ENCODE measurements around the gene SUGP1. TPM values are rescaled to one million over a fixed set of nuclear protein-coding genes. Genes with fewer than 3 reads are reported as not detected.

Gene SUGP1
- total RNA-seq, 1 experiment from 2014 or later = 51.2 TPM

GRCh38 chr19:19232261-19232721 is 88.0 kb downstream of the SUGP1 start:
- H3K4me1 Mint-ChIP-seq (ENCODE audit: low read depth, unreplicated experiment) = no peaks in the 10 kb centered on the region
- BruUV-seq (replicated peaks) = no TSS peak
- H3K36me3 Mint-ChIP-seq (ENCODE audit: insufficient read depth, unreplicated experiment) = no peaks in the 10 kb centered on the region
- H3K27ac Mint-ChIP-seq (ENCODE audit: unreplicated experiment) = no peak overlapping the region
- Histone ChIP-seq H3K9me3 (peaks cover 10% of the 10 kb centered on the region; the same call in 1 of the 2 replicates), H3K27me3 (replicated peaks; ENCODE audit: control insufficient read depth, insufficient read depth, low read length) (no peaks in the 10 kb centered on the region), H3K36me3 (ENCODE audit: control insufficient read depth, insufficient read depth, low read length) (no peaks in the 10 kb centered on the region), H3K4me1 (no peaks in the 10 kb centered on the region), H3K4me3 (ENCODE audit: low read depth, low read length) (no peak overlapping the region)
- DNase-seq = no peak
- intact Hi-C loops (cut with micrococcal nuclease; ENCODE audit: unreplicated experiment) = no loop called here
- peaks cover 13% of the 10 kb centered on the region for H3K27me3 Mint-ChIP-seq (ENCODE audit: insufficient read depth, unreplicated experiment)
- CTCF ChIA-PET = no interaction called here
- POLR2A ChIA-PET = no interaction called here
- H3K9me3 Mint-ChIP-seq (ENCODE audit: unreplicated experiment) = no peaks in the 10 kb centered on the region
- H3K4me3 Mint-ChIP-seq (ENCODE audit: unreplicated experiment) = no peak overlapping the region
- no peak for TF ChIP-seq CTCF (IDR thresholded peaks at IDR 0.05; ENCODE audit: insufficient read depth in 1 of 2, low read depth in 1 of 2, low read length in 1 of 2, severe bottlenecking in 1 of 2, unreplicated experiment in 1 of 2)

GRCh38 chr19:19230999-19231398 is 89.3 kb downstream of the SUGP1 start:
- H3K9me3 ChIP-seq = peaks cover 10% of the 10 kb centered on the region; the same call in 1 of the 2 replicates
- ChIA-PET CTCF (interaction anchor here (0.6 kb wide), 1 partner anchor 26 kb away, joined by 6 read pairs; no protein-coding TSS in a partner anchor), POLR2A (interaction anchor here (0.6 kb wide), 1 partner anchor 174 kb away, joined by 15 read pairs; the partner anchor contains the start of gene GATAD2A)
- no peak overlapping the region for H3K4me3 Mint-ChIP-seq (ENCODE audit: unreplicated experiment)
- no peak for TF ChIP-seq CTCF (IDR thresholded peaks at IDR 0.05; ENCODE audit: insufficient read depth in 1 of 2, low read depth in 1 of 2, low read length in 1 of 2, severe bottlenecking in 1 of 2, unreplicated experiment in 1 of 2)
- H3K4me3 ChIP-seq (ENCODE audit: low read depth, low read length) = no peak overlapping the region
- no peaks in the 10 kb centered on the region for H3K36me3 ChIP-seq (ENCODE audit: control insufficient read depth, insufficient read depth, low read length)
- intact Hi-C loops (cut with micrococcal nuclease; ENCODE audit: unreplicated experiment) = no loop called here
- DNase-seq = no peak
- BruUV-seq (replicated peaks) = no TSS peak
- no peaks in the 10 kb centered on the region for H3K27me3 ChIP-seq (replicated peaks; ENCODE audit: control insufficient read depth, insufficient read depth, low read length)
- H3K27ac Mint-ChIP-seq (ENCODE audit: unreplicated experiment) = no peak overlapping the region
- H3K4me1 Mint-ChIP-seq (ENCODE audit: low read depth, unreplicated experiment) = no peaks in the 10 kb centered on the region
- no peaks in the 10 kb centered on the region for H3K36me3 Mint-ChIP-seq (ENCODE audit: insufficient read depth, unreplicated experiment)
- no peaks in the 10 kb centered on the region for H3K4me1 ChIP-seq
- H3K9me3 Mint-ChIP-seq (ENCODE audit: unreplicated experiment) = no peaks in the 10 kb centered on the region
- H3K27me3 Mint-ChIP-seq (ENCODE audit: insufficient read depth, unreplicated experiment) = peaks cover 13% of the 10 kb centered on the region

- ChIA-PET POLR2A (no interaction called here), CTCF (interaction anchor here (0.5 kb wide), 1 partner anchor 55 kb away, joined by 3 read pairs; no protein-coding TSS in a partner anchor)
- H3K36me3 Mint-ChIP-seq (ENCODE audit: insufficient read depth, unreplicated experiment) = no peaks in the 10 kb centered on the region
- DNase-seq = no peak
- H3K4me3 Mint-ChIP-seq (ENCODE audit: unreplicated experiment) = no peak overlapping the region
- peaks cover 10% of the 10 kb centered on the region; the same call in 1 of the 2 replicates for H3K9me3 ChIP-seq
- intact Hi-C loops (cut with micrococcal nuclease; ENCODE audit: unreplicated experiment) = no loop called here
- no TSS peak for BruUV-seq (replicated peaks)
- no peaks in the 10 kb centered on the region for H3K36me3 ChIP-seq (ENCODE audit: control insufficient read depth, insufficient read depth, low read length)
- H3K4me1 Mint-ChIP-seq (ENCODE audit: low read depth, unreplicated experiment) = no peaks in the 10 kb centered on the region
- H3K4me1 ChIP-seq = no peaks in the 10 kb centered on the region
- H3K27me3 Mint-ChIP-seq (ENCODE audit: insufficient read depth, unreplicated experiment) = peaks cover 14% of the 10 kb centered on the region
- no peaks in the 10 kb centered on the region for H3K27me3 ChIP-seq (replicated peaks; ENCODE audit: control insufficient read depth, insufficient read depth, low read length)
- TF ChIP-seq CTCF (IDR thresholded peaks at IDR 0.05; ENCODE audit: insufficient read depth in 1 of 2, low read depth in 1 of 2, low read length in 1 of 2, severe bottlenecking in 1 of 2, unreplicated experiment in 1 of 2) = no peak
- no peak overlapping the region for H3K4me3 ChIP-seq (ENCODE audit: low read depth, low read length)
- no peaks in the 10 kb centered on the region for H3K9me3 Mint-ChIP-seq (ENCODE audit: unreplicated experiment)
- no peak overlapping the region for H3K27ac Mint-ChIP-seq (ENCODE audit: unreplicated experiment)
These were observed 90.6 kb downstream of the SUGP1 start for GRCh38 chr19:19229701-19230100.

Data from Caco-2 (cell line).